Prostate gland (tissue), 2 donors: ENCODE data around the gene LPIN1. TPM values are rescaled to one million over a fixed set of nuclear protein-coding genes. Genes with fewer than 3 reads are reported as not detected.

Experiments
- DNase-seq: peaks from one replicate; pipeline ENCODE4 v3.0.0-alpha.2; 2019; ENCODE audit warnings: low spot score
- H3K27ac ChIP-seq, 2 donors: fragments of 200-600 bp; sonication (generic); 2 replicates each; pipeline ENCODE4 v1.5.1; 2017 to 2019
- H3K27me3 ChIP-seq: fragments of 200-600 bp; sonication (generic); replicated peaks from 2 replicates; pipeline ENCODE4 v1.5.1; 2019; ENCODE audit not compliant: insufficient read depth
- H3K36me3 ChIP-seq, 2 donors: fragments of 200-600 bp; sonication (generic); 1 replicate in 1 of 2; 2 replicates in 1 of 2; pipeline versions ENCODE4 v1.5.1 to v1.8.1; 2017 to 2019
- H3K4me1 ChIP-seq: fragments of 200-600 bp; sonication (generic); replicated peaks from 2 replicates; pipeline ENCODE4 v1.5.1; 2019
- H3K4me3 ChIP-seq, 2 donors: fragments of 200-600 bp; sonication (generic); 2 replicates each; pipeline ENCODE4 v1.5.1; 2017 to 2019
- H3K9me3 ChIP-seq: fragments of 200-600 bp; sonication (generic); 2 replicates; pipeline ENCODE4 v1.5.1; 2017
- CTCF ChIP-seq, 4 experiments: fragments of 200-600 bp in 2 of 4; fragments of 450-650 bp in 2 of 4; sonication (generic) in 2 of 4; IDR thresholded peaks; 1 replicate in 3 of 4; 2 replicates in 1 of 4; pipeline ENCODE4 v1.5.1; 2016 to 2019; ENCODE audit warnings: antibody characterized with exemption in 4 of 4, mild to moderate bottlenecking in 2 of 4, moderate library complexity in 2 of 4
- POLR2A ChIP-seq: fragments of 450-650 bp; IDR thresholded peaks from one replicate; pipeline ENCODE4 v1.6.1; 2016; ENCODE audit warnings: antibody characterized with exemption, mild to moderate bottlenecking
- POLR2AphosphoS5 ChIP-seq: sonication (generic); formaldehyde crosslinking; IDR thresholded peaks from one replicate; pipeline ENCODE4 v1.6.1; 2017; ENCODE audit warnings: antibody characterized with exemption
- WGBS: methylation state at CpG from one replicate; pipeline ENCODE4 v1.1.5; 2018; 5-methylcytosine and 5-hydroxymethylcytosine counted together
- intact Hi-C: fragments of 100-400 bp; cut with DNase I; formaldehyde crosslinking; loops from one replicate; pipeline ENCODE4 v1.14.2; 2022
- total RNA-seq, 2 donors: library from RNA; depleted of rRNA; stranded (reverse); fragments of >200 nt; gene quantifications; one replicate each; pipeline ENCODE4 v1.1.0, GENCODE V29; 2016

LPIN1 gene
- total RNA-seq, 2 donors from 2014 or later = 18.2 to 57.1 TPM

GRCh38 chr2:11869391-11869991, 123.1 kb downstream of the LPIN1 start:
- H3K9me3 ChIP-seq = no peaks in the 10 kb centered on the region
- intact Hi-C loops = loop anchor here (10.0 kb wide), 1 partner anchor 1065 kb away; no protein-coding TSS in a partner anchor
- 93% methylated on average over 8 of the region's 8 CpGs for WGBS
- no peaks in the 10 kb centered on the region for H3K4me1 ChIP-seq
- TF ChIP-seq POLR2AphosphoS5 = no peak
- TF ChIP-seq POLR2A = no peak
- TF ChIP-seq CTCF (IDR thresholded peaks at IDR 0.05) = no peak
- DNase-seq = no peak
- no peaks in the 10 kb centered on the region for H3K36me3 ChIP-seq
- H3K27me3 ChIP-seq = no peaks in the 10 kb centered on the region
- H3K4me3 ChIP-seq = no peak overlapping the region
- H3K27ac ChIP-seq = no peak overlapping the region

GRCh38 chr2:11870064-11870463, 123.6 kb downstream of the LPIN1 start:
- no peak for TF ChIP-seq POLR2A
- TF ChIP-seq POLR2AphosphoS5 = no peak
- no peak for TF ChIP-seq CTCF (IDR thresholded peaks at IDR 0.05)
- Histone ChIP-seq H3K4me1 (no peaks in the 10 kb centered on the region), H3K36me3 (no peaks in the 10 kb centered on the region), H3K27me3 (no peaks in the 10 kb centered on the region), H3K4me3 (no peak overlapping the region), H3K9me3 (no peaks in the 10 kb centered on the region), H3K27ac (no peak overlapping the region)
- 60% methylated on average over 2 of the region's 2 CpGs for WGBS
- DNase-seq = no peak
- intact Hi-C loops = no loop called here

DNA sequence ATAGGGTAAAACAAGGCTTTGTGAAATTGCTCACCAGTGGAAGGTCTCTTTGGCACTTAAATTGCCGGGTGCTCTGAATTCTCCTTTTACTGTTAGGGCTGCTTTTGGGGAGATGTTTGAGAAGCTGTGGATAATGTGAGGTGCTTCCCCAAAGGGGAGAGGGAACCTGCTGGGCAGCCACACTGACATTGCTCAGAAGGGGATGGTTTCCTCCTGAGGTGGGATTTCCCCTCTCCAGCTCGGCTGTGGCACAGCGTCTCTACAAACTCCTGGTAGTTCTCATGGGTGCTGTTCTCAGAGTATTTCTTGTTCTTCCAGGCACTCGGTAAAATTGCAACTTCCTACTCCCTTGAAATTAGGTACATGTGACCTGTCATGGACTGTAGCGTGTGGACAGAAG, 124.2 kb downstream of the LPIN1 start:
- no peaks in the 10 kb centered on the region for H3K36me3 ChIP-seq
- H3K4me3 ChIP-seq = no peak overlapping the region
- intact Hi-C loops = no loop called here
- no peaks in the 10 kb centered on the region for H3K27me3 ChIP-seq
- H3K4me1 ChIP-seq = no peaks in the 10 kb centered on the region
- DNase-seq = no peak
- TF ChIP-seq POLR2AphosphoS5 (no peak), POLR2A (no peak), CTCF (IDR thresholded peaks at IDR 0.05) (no peak)
- 93% methylated on average over 5 of the region's 5 CpGs for WGBS
- H3K9me3 ChIP-seq = no peaks in the 10 kb centered on the region
- no peak overlapping the region for H3K27ac ChIP-seq

GRCh38 chr2:11871421-11871820, 125.0 kb downstream of the LPIN1 start:
- no peak overlapping the region for H3K27ac ChIP-seq
- no peaks in the 10 kb centered on the region for H3K36me3 ChIP-seq
- no peak overlapping the region for H3K4me3 ChIP-seq
- no peak for TF ChIP-seq POLR2A
- no peak for TF ChIP-seq CTCF (IDR thresholded peaks at IDR 0.05)
- no peak for TF ChIP-seq POLR2AphosphoS5
- intact Hi-C loops = no loop called here
- no peaks in the 10 kb centered on the region for H3K9me3 ChIP-seq
- H3K27me3 ChIP-seq = no peaks in the 10 kb centered on the region
- WGBS = 98% methylated on average over 4 of the region's 4 CpGs
- no peak for DNase-seq
- no peaks in the 10 kb centered on the region for H3K4me1 ChIP-seq

DNA sequence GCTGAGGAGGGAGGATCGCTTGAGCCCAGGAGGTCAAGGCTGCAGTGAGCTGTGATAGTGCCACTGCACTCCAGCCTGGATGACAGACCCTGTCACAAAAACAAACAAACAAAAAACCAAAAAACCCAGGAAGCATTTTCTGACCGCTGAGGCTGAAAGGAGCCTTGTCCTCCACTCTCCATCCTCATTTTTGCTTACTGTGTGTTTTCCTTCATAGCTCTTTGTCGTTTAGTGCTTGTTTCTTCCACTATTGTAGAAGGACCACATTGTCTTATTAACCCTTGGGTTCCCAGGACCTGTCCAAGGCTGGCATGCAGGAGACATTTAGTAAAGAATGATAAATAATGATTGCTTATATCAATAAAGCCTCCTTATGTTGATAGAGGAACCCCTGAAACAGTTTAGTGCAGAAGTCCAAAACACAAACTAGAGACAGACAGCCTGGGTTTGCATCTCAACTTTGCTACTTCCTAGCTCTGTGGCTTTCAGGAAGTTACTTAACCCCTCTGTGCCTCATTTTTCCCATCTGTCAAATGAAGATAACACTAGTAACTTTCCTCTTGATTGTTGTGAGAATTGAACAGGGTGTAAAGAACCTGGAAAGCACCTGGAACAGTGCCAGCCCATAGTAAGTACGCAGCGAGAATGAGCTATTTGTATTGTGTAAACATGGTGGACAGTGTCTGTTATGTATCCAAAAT, 126.0 kb downstream of the LPIN1 start:
- no peak for TF ChIP-seq POLR2A
- no peak for TF ChIP-seq POLR2AphosphoS5
- no peak for TF ChIP-seq CTCF (IDR thresholded peaks at IDR 0.05)
- H3K4me3 ChIP-seq = no peak overlapping the region
- 42% methylated on average over 5 of the region's 5 CpGs for WGBS
- no peaks in the 10 kb centered on the region for H3K9me3 ChIP-seq
- no peaks in the 10 kb centered on the region for H3K36me3 ChIP-seq
- no peaks in the 10 kb centered on the region for H3K4me1 ChIP-seq
- intact Hi-C loops = no loop called here
- no peak for DNase-seq
- H3K27ac ChIP-seq = no peak overlapping the region
- no peaks in the 10 kb centered on the region for H3K27me3 ChIP-seq
